Ishikawa (cell line): ENCODE data around the gene H2AZ2.

Experiments
- CEBPB ChIP-seq: IDR thresholded peaks from 2 replicates; pipeline ENCODE4 v1.6.1; 2012
- CREB1 ChIP-seq: IDR thresholded peaks from 2 replicates; pipeline ENCODE4 v1.6.1; 2012; ENCODE audit warnings: low read depth
- EGR1 ChIP-seq: IDR thresholded peaks from 2 replicates; pipeline ENCODE4 v1.6.1; 2012
- EP300 ChIP-seq: IDR thresholded peaks from 2 replicates; pipeline ENCODE4 v1.6.1; 2012; ENCODE audit warnings: borderline replicate concordance
- FOXM1 ChIP-seq: IDR thresholded peaks from 2 replicates; pipeline ENCODE4 v1.6.1; 2012; ENCODE audit warnings: low read depth, borderline replicate concordance
- NFIC ChIP-seq: IDR thresholded peaks from 2 replicates; pipeline ENCODE4 v1.6.1; 2012
- RAD21 ChIP-seq: IDR thresholded peaks from 2 replicates; pipeline ENCODE4 v1.6.1; 2012; ENCODE audit warnings: low read depth
- TEAD4 ChIP-seq: IDR thresholded peaks from 2 replicates; pipeline ENCODE4 v1.6.1; 2012
- YY1 ChIP-seq: IDR thresholded peaks from 2 replicates; pipeline ENCODE4 v1.6.1; 2012; ENCODE audit warnings: low read depth
- ZBTB7A ChIP-seq: IDR thresholded peaks from 2 replicates; pipeline ENCODE4 v1.6.1; 2012; ENCODE audit warnings: low read depth
- TF ChIP-seq, protein P1 (sequence below): IDR thresholded peaks from 2 replicates; pipeline ENCODE4 v1.6.1; 2012
- TF ChIP-seq, protein P2 (sequence below): IDR thresholded peaks from 2 replicates; pipeline ENCODE4 v1.6.1; 2012; ENCODE audit warnings: low read depth, mild to moderate bottlenecking
- TF ChIP-seq, protein P3 (sequence below): IDR thresholded peaks from 2 replicates; pipeline ENCODE4 v1.6.1; 2012

DNA sequence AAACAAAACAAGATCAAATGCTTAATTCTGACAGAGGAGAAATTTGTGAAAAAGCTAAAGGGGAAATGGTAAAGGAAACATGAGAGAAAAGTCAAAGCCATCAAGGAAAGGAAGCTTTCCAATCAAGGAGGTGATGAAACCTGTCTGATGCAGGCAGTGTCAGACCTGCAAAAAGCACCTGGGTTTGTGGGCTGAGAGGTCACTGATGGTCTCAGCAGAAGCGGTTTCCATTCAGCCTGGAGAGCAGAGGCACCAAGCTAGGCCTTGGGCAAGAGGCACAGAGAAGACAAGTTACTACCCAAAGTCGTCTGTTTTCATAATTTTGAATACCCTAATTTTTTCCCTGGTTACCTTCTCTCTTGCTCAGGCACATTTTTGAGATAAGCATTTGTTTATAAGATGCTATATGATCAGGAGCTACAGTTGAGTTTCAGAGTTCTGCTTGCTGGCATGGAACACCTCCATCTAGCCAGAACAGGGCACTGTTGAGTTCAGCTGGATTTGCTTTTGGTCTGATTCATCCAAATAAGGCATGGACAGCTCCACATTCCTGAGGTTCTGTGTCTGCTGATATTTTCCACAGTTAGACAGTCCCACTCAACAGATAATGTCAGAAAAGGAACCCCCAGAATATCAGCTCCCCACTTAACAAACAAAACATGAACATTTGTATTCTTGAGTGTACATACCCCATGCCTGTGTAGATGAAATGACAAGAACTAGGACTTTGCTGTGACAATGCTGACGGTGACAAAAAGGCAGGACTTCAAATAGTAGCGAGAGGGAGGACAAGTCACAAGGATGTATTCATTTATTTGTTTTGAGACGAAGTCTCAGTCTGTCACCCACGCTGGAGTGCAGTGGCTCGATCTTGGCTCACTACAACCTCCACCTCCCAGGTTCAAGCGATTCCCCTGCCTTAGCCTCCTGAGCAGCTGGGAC lies 56.3 kb downstream of the H2AZ2 start:
- TF ChIP-seq CEBPB (no peak), YY1 (no peak), CREB1 (no peak), RAD21 (no peak), EGR1 (no peak), NFIC (no peak), EP300 (no peak), ZBTB7A (no peak), TEAD4 (no peak), FOXM1 (no peak)
- TF ChIP-seq, protein P1, sequence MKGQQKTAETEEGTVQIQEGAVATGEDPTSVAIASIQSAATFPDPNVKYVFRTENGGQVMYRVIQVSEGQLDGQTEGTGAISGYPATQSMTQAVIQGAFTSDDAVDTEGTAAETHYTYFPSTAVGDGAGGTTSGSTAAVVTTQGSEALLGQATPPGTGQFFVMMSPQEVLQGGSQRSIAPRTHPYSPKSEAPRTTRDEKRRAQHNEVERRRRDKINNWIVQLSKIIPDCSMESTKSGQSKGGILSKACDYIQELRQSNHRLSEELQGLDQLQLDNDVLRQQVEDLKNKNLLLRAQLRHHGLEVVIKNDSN, result no peak
- TF ChIP-seq, protein P2, sequence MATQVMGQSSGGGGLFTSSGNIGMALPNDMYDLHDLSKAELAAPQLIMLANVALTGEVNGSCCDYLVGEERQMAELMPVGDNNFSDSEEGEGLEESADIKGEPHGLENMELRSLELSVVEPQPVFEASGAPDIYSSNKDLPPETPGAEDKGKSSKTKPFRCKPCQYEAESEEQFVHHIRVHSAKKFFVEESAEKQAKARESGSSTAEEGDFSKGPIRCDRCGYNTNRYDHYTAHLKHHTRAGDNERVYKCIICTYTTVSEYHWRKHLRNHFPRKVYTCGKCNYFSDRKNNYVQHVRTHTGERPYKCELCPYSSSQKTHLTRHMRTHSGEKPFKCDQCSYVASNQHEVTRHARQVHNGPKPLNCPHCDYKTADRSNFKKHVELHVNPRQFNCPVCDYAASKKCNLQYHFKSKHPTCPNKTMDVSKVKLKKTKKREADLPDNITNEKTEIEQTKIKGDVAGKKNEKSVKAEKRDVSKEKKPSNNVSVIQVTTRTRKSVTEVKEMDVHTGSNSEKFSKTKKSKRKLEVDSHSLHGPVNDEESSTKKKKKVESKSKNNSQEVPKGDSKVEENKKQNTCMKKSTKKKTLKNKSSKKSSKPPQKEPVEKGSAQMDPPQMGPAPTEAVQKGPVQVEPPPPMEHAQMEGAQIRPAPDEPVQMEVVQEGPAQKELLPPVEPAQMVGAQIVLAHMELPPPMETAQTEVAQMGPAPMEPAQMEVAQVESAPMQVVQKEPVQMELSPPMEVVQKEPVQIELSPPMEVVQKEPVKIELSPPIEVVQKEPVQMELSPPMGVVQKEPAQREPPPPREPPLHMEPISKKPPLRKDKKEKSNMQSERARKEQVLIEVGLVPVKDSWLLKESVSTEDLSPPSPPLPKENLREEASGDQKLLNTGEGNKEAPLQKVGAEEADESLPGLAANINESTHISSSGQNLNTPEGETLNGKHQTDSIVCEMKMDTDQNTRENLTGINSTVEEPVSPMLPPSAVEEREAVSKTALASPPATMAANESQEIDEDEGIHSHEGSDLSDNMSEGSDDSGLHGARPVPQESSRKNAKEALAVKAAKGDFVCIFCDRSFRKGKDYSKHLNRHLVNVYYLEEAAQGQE, result peak; percentile 51; the same call in 1 of the 2 replicates
- TF ChIP-seq, protein P3, sequence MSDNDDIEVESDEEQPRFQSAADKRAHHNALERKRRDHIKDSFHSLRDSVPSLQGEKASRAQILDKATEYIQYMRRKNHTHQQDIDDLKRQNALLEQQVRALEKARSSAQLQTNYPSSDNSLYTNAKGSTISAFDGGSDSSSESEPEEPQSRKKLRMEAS, result no peak
